ENCODE data around the gene TMEM30B.

The TMEM30B gene

GRCh38 chr14:61297581-61297980 is 16.4 kb upstream of the TMEM30B start:
- DNase-seq = no peak

GRCh38 chr14:61296719-61297502 is 15.8 kb upstream of the TMEM30B start:
- DNase-seq = no peak

GRCh38 chr14:61296151-61296550 is 15.0 kb upstream of the TMEM30B start:
- no peak for DNase-seq

- no peak for DNase-seq
Measured at GRCh38 chr14:61290701-61291100, 9.6 kb upstream of the TMEM30B start.

GRCh38 chr14:61288720-61289119 is 7.6 kb upstream of the TMEM30B start:
- DNase-seq = no peak

- no peak for DNase-seq
Measured at GRCh38 chr14:61288228-61288627, 7.1 kb upstream of the TMEM30B start.

- DNase-seq = no peak
Measured at GRCh38 chr14:61287196-61287595, 6.1 kb upstream of the TMEM30B start.

- DNase-seq = no peak
Measured at GRCh38 chr14:61285364-61285763, 4.2 kb upstream of the TMEM30B start.

GRCh38 chr14:61284001-61284400 is 2.9 kb upstream of the TMEM30B start:
- DNase-seq = no peak

- no peak for DNase-seq
Measured at GRCh38 chr14:61282746-61283145, 1.6 kb upstream of the TMEM30B start.

GRCh38 chr14:61281948-61282275 is 774 bp upstream of the TMEM30B start:
- no peak for DNase-seq

GRCh38 chr14:61280526-61281185 is 482 bp downstream of the TMEM30B start:
- DNase-seq = no peak

- no peak for DNase-seq
Measured at GRCh38 chr14:61280092-61280525, 1.0 kb downstream of the TMEM30B start.

GRCh38 chr14:61279082-61279481 is 2.1 kb downstream of the TMEM30B start:
- DNase-seq = no peak

GRCh38 chr14:61277784-61278183 is 3.4 kb downstream of the TMEM30B start:
- no peak for DNase-seq

GRCh38 chr14:61277232-61277631 is 3.9 kb downstream of the TMEM30B start:
- DNase-seq = no peak

GRCh38 chr14:61271552-61271951 is 9.6 kb downstream of the TMEM30B start:
- DNase-seq = no peak

GRCh38 chr14:61270714-61271113 is 10.4 kb downstream of the TMEM30B start:
- no peak for DNase-seq

GRCh38 chr14:61269321-61270083 is 11.6 kb downstream of the TMEM30B start:
- DNase-seq = peak; percentile 69

- DNase-seq = no peak
Measured at GRCh38 chr14:61268812-61269211, 12.3 kb downstream of the TMEM30B start.

GRCh38 chr14:61266891-61267740 is 14.0 kb downstream of the TMEM30B start:
- DNase-seq = no peak

GRCh38 chr14:61266436-61266835 is 14.7 kb downstream of the TMEM30B start:
- no peak for DNase-seq

GRCh38 chr14:61264651-61265050 is 16.5 kb downstream of the TMEM30B start:
- no peak for DNase-seq

All from NCI-H2227 treated with DMSO at 0.1 percent for 48 hours (cell line).